ENCODE data around the gene FKBP14.

DNA sequence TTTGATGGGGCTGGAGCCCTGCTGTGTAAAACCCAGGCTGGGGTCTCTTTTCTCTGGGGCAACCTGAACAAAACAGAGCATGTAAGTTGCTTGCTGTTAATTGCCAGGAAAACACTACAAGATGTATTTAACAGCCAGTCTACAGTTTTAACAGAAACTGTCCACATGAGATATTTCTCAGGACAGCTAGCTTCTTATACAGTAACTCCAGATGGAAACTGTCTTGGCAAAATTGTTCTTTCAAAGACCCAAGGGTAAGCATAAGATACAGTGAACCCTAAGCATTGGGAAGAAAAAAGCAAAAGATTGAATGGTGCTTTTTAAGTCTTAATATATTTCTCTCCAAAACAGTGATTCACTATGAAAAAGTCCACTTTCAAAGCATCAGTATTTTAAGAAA lies 8.1 kb downstream of the FKBP14 start:
- TF ChIP-seq, protein P1, sequence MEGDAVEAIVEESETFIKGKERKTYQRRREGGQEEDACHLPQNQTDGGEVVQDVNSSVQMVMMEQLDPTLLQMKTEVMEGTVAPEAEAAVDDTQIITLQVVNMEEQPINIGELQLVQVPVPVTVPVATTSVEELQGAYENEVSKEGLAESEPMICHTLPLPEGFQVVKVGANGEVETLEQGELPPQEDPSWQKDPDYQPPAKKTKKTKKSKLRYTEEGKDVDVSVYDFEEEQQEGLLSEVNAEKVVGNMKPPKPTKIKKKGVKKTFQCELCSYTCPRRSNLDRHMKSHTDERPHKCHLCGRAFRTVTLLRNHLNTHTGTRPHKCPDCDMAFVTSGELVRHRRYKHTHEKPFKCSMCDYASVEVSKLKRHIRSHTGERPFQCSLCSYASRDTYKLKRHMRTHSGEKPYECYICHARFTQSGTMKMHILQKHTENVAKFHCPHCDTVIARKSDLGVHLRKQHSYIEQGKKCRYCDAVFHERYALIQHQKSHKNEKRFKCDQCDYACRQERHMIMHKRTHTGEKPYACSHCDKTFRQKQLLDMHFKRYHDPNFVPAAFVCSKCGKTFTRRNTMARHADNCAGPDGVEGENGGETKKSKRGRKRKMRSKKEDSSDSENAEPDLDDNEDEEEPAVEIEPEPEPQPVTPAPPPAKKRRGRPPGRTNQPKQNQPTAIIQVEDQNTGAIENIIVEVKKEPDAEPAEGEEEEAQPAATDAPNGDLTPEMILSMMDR (IDR thresholded peaks at IDR 0.05), result no peak
- TF ChIP-seq NFIC (IDR thresholded peaks at IDR 0.05; ENCODE audit: borderline replicate concordance) (no peak), ELF1 (IDR thresholded peaks at IDR 0.05) (no peak), POLR2AphosphoS5 (IDR thresholded peaks at IDR 0.05; ENCODE audit: low read depth, low read length) (no peak), TAF1 (IDR thresholded peaks at IDR 0.05; ENCODE audit: borderline replicate concordance, low read depth, low read length) (no peak), RXRA (IDR thresholded peaks at IDR 0.05; ENCODE audit: borderline replicate concordance, low read depth) (no peak), EP300 (IDR thresholded peaks at IDR 0.05; ENCODE audit: borderline replicate concordance in 1 of 2, low read depth in 1 of 2, low read length in 1 of 2) (no peak)
- TF ChIP-seq, protein P2, sequence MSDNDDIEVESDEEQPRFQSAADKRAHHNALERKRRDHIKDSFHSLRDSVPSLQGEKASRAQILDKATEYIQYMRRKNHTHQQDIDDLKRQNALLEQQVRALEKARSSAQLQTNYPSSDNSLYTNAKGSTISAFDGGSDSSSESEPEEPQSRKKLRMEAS (IDR thresholded peaks at IDR 0.05; ENCODE audit: low read depth), result no peak

Measured in SK-N-SH (cell line).